ENCODE data around the gene IARS1.

The IARS1 gene

DNA sequence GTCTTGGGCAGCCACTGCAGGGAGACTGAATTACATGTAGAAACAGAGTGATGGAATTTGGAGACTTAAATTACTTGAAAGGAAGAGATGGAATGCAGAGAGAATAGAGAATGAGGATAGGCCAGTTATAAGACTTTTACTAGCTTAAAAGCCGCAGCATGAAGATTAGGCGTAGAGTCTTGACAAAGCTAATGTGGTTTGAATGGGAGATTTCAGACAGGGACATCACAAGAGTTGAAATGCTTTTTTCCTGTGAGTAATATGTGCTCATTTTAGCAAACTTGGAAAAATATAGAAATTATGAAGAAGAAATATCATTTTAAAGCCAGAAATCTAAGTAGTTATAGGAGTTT, 39.8 kb upstream of the IARS1 start:
- H2AFZ ChIP-seq (ENCODE audit: low read length), result no peak overlapping the region
- no peaks in the 10 kb centered on the region for H4K20me1 ChIP-seq (ENCODE audit: insufficient read depth, low read length, poor library complexity, severe bottlenecking)
- no peak overlapping the region for H3K4me2 ChIP-seq (ENCODE audit: low read depth, low read length, poor library complexity, severe bottlenecking)
- TF ChIP-seq EZH2phosphoT487 (IDR thresholded peaks at IDR 0.05; ENCODE audit: borderline replicate concordance), result no peak
- TF ChIP-seq, protein P1, sequence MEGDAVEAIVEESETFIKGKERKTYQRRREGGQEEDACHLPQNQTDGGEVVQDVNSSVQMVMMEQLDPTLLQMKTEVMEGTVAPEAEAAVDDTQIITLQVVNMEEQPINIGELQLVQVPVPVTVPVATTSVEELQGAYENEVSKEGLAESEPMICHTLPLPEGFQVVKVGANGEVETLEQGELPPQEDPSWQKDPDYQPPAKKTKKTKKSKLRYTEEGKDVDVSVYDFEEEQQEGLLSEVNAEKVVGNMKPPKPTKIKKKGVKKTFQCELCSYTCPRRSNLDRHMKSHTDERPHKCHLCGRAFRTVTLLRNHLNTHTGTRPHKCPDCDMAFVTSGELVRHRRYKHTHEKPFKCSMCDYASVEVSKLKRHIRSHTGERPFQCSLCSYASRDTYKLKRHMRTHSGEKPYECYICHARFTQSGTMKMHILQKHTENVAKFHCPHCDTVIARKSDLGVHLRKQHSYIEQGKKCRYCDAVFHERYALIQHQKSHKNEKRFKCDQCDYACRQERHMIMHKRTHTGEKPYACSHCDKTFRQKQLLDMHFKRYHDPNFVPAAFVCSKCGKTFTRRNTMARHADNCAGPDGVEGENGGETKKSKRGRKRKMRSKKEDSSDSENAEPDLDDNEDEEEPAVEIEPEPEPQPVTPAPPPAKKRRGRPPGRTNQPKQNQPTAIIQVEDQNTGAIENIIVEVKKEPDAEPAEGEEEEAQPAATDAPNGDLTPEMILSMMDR (conservative IDR thresholded peaks at IDR 0.05; ENCODE audit: low read length), result no peak
- no peaks in the 10 kb centered on the region for H3K9me3 ChIP-seq (ENCODE audit: insufficient read depth, low read depth, low read length)
- no peaks in the 10 kb centered on the region for H3K9me2 ChIP-seq (replicated peaks; ENCODE audit: low read depth, low read length)
- H3K4me1 ChIP-seq (ENCODE audit: insufficient read depth, low read length, poor library complexity, severe bottlenecking), result peaks cover 7% of the 10 kb centered on the region
- H3K9ac ChIP-seq (ENCODE audit: low read depth, low read length, poor library complexity, severe bottlenecking), result no peak overlapping the region
- H3F3A ChIP-seq (ENCODE audit: low read depth), result no peaks in the 10 kb centered on the region
- peaks cover 14% of the 10 kb centered on the region for H3K79me2 ChIP-seq (ENCODE audit: insufficient read depth, low read length)
- H3K27me3 ChIP-seq (ENCODE audit: insufficient read depth, low read length, poor library complexity, severe bottlenecking), result no peaks in the 10 kb centered on the region
- peaks cover 11% of the 10 kb centered on the region; the same call in 1 of the 2 replicates for H3K36me3 ChIP-seq (ENCODE audit: insufficient read depth, low read length)
- H3K4me3 ChIP-seq (ENCODE audit: low read length, poor library complexity, severe bottlenecking), result no peak overlapping the region

DNA sequence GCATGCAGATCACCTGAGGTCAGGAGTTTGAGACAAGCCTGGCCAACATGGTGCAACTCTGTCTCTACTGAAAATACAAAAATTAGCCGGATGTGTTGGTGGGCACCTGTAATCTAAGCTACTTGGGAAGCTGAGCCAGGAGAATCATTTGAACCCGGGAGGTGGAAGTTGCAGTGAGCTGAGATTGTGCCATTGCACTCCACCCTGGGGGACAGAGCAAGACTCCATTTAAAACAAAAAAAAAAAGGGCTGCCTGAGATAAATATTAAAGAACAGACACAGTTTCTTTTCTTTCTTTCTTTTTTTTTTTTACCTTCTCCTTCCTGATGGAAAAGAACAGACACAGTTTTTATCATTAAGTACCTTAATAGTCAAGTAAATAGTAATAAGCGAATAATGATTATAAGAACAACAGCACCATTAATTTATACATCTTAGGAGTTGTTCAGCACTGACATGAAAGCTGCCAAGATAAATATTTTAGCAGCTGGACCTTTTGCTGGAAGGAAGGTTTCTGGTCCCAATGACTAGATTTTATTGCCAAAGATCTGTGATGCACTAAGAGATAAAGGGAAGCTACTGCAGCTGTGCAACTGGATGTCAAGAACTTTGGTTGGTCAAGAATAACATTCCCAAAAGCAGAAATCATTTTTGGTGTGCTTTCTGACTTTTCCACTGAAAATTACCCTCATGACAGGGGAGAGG, 39.2 kb upstream of the IARS1 start:
- H3K9me3 ChIP-seq (ENCODE audit: insufficient read depth, low read depth, low read length), result no peaks in the 10 kb centered on the region
- H3K36me3 ChIP-seq (ENCODE audit: insufficient read depth, low read length), result peaks cover 6% of the 10 kb centered on the region; the same call in 1 of the 2 replicates
- H3K4me3 ChIP-seq (ENCODE audit: low read length, poor library complexity, severe bottlenecking), result no peak overlapping the region
- no peaks in the 10 kb centered on the region for H4K20me1 ChIP-seq (ENCODE audit: insufficient read depth, low read length, poor library complexity, severe bottlenecking)
- H3K4me2 ChIP-seq (ENCODE audit: low read depth, low read length, poor library complexity, severe bottlenecking), result no peak overlapping the region
- no peaks in the 10 kb centered on the region for H3F3A ChIP-seq (ENCODE audit: low read depth)
- no peaks in the 10 kb centered on the region for H3K9me2 ChIP-seq (replicated peaks; ENCODE audit: low read depth, low read length)
- no peaks in the 10 kb centered on the region for H3K27me3 ChIP-seq (ENCODE audit: insufficient read depth, low read length, poor library complexity, severe bottlenecking)
- TF ChIP-seq, protein P1 (conservative IDR thresholded peaks at IDR 0.05; ENCODE audit: low read length), result no peak
- TF ChIP-seq EZH2phosphoT487 (IDR thresholded peaks at IDR 0.05; ENCODE audit: borderline replicate concordance), result no peak
- no peak overlapping the region for H2AFZ ChIP-seq (ENCODE audit: low read length)
- peaks cover 19% of the 10 kb centered on the region for H3K79me2 ChIP-seq (ENCODE audit: insufficient read depth, low read length)
- H3K4me1 ChIP-seq (ENCODE audit: insufficient read depth, low read length, poor library complexity, severe bottlenecking), result peaks cover 11% of the 10 kb centered on the region
- no peak overlapping the region for H3K9ac ChIP-seq (ENCODE audit: low read depth, low read length, poor library complexity, severe bottlenecking)

DNA sequence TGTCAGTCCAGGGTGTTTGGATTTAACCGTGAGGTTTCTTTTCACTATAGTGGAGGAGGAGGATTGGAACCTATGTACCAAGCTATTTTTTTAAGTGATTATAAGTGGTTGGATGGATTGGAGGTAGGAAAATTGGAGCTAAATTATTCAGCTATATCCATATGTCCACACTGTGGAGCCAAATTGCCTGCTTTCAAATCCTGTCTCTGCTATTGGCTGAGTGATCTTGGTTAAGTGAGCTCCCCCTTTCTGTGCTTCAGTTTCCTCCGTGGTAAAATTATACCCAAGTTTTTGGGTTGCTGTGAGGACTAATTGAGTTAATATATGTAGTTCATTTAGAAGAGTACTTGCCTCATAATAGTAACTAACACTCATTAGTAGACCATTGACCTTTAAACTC, 34.7 kb upstream of the IARS1 start:
- peak overlapping the region; percentile 90 for H3K4me3 ChIP-seq (ENCODE audit: low read length, poor library complexity, severe bottlenecking)
- no peaks in the 10 kb centered on the region for H3K9me2 ChIP-seq (replicated peaks; ENCODE audit: low read depth, low read length)
- H3F3A ChIP-seq (ENCODE audit: low read depth), result no peaks in the 10 kb centered on the region
- no peak for TF ChIP-seq EZH2phosphoT487 (IDR thresholded peaks at IDR 0.05; ENCODE audit: borderline replicate concordance)
- TF ChIP-seq, protein P1 (conservative IDR thresholded peaks at IDR 0.05; ENCODE audit: low read length), result peak; percentile 63
- peaks cover 58% of the 10 kb centered on the region for H3K79me2 ChIP-seq (ENCODE audit: insufficient read depth, low read length)
- H3K36me3 ChIP-seq (ENCODE audit: insufficient read depth, low read length), result no peaks in the 10 kb centered on the region
- peaks cover 39% of the 10 kb centered on the region for H3K4me1 ChIP-seq (ENCODE audit: insufficient read depth, low read length, poor library complexity, severe bottlenecking)
- H2AFZ ChIP-seq (ENCODE audit: low read length), result no peak overlapping the region
- no peaks in the 10 kb centered on the region for H3K27me3 ChIP-seq (ENCODE audit: insufficient read depth, low read length, poor library complexity, severe bottlenecking)
- H3K9me3 ChIP-seq (ENCODE audit: insufficient read depth, low read depth, low read length), result no peaks in the 10 kb centered on the region
- peak overlapping the region; percentile 89 for H3K4me2 ChIP-seq (ENCODE audit: low read depth, low read length, poor library complexity, severe bottlenecking)
- no peaks in the 10 kb centered on the region for H4K20me1 ChIP-seq (ENCODE audit: insufficient read depth, low read length, poor library complexity, severe bottlenecking)
- H3K9ac ChIP-seq (ENCODE audit: low read depth, low read length, poor library complexity, severe bottlenecking), result peak overlapping the region; percentile 88
